ENCODE data around the gene SLC26A1. TPM values are rescaled to one million over a fixed set of nuclear protein-coding genes. Genes with fewer than 3 reads are reported as not detected.

SLC26A1 gene
- total RNA-seq, 1 experiment from 2014 or later: 0.16 TPM

DNA sequence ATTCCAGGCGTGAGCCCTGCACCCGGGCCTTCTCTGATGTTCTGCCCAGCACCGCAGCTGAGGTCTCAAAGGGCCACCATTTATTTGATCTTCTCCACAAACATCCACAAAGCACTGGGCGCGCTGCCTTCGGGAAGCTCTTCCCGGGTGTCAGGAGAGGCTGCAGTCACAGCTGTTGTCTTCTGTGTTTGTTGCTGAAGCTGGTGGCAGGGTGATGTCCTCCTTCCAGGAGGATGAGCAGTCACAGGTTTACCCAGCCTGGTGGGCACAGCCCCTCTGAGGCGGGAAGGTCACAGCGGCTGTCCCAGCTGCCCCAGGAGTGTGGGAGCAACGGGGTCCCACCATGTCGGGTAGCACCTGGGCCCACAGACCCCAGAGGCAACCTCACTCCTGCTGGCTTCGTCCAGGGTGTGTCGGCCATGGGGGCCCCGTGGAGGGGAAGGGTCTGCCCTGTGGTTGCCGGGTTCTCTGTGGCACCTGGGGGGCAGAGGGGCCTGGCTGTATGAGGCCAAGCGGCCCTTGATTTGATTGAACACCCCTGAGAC lies 45.8 kb upstream of the SLC26A1 start:
- DNase-seq (ENCODE audit: unreplicated experiment): no peak
- POLR2A ChIA-PET: interaction anchor here (0.8 to 1.1 kb wide), 2 partner anchors 22 to 29 kb away, joined by 3 to 5 read pairs; no protein-coding TSS in a partner anchor
- CTCF ChIA-PET: interaction anchor here (1.4 kb wide), 1 partner anchor 35 kb away, joined by 5 read pairs; no protein-coding TSS in a partner anchor
- Mint-ChIP-seq H3K27ac (ENCODE audit: low read depth, unreplicated experiment) (no peak overlapping the region), H3K36me3 (ENCODE audit: insufficient read depth, unreplicated experiment) (peaks cover 10% of the 10 kb centered on the region), H3K4me3 (ENCODE audit: unreplicated experiment) (no peak overlapping the region), H3K9me3 (ENCODE audit: unreplicated experiment) (no peaks in the 10 kb centered on the region), H3K4me1 (ENCODE audit: insufficient read depth, unreplicated experiment) (peaks cover 18% of the 10 kb centered on the region), H3K27me3 (ENCODE audit: insufficient read depth, unreplicated experiment) (no peaks in the 10 kb centered on the region)
- intact Hi-C loops (cut with micrococcal nuclease): no loop called here
- TF ChIP-seq, protein P1, sequence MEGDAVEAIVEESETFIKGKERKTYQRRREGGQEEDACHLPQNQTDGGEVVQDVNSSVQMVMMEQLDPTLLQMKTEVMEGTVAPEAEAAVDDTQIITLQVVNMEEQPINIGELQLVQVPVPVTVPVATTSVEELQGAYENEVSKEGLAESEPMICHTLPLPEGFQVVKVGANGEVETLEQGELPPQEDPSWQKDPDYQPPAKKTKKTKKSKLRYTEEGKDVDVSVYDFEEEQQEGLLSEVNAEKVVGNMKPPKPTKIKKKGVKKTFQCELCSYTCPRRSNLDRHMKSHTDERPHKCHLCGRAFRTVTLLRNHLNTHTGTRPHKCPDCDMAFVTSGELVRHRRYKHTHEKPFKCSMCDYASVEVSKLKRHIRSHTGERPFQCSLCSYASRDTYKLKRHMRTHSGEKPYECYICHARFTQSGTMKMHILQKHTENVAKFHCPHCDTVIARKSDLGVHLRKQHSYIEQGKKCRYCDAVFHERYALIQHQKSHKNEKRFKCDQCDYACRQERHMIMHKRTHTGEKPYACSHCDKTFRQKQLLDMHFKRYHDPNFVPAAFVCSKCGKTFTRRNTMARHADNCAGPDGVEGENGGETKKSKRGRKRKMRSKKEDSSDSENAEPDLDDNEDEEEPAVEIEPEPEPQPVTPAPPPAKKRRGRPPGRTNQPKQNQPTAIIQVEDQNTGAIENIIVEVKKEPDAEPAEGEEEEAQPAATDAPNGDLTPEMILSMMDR (IDR thresholded peaks at IDR 0.05; ENCODE audit: unreplicated experiment): no peak
- BruUV-seq (replicated peaks): no TSS peak

DNA sequence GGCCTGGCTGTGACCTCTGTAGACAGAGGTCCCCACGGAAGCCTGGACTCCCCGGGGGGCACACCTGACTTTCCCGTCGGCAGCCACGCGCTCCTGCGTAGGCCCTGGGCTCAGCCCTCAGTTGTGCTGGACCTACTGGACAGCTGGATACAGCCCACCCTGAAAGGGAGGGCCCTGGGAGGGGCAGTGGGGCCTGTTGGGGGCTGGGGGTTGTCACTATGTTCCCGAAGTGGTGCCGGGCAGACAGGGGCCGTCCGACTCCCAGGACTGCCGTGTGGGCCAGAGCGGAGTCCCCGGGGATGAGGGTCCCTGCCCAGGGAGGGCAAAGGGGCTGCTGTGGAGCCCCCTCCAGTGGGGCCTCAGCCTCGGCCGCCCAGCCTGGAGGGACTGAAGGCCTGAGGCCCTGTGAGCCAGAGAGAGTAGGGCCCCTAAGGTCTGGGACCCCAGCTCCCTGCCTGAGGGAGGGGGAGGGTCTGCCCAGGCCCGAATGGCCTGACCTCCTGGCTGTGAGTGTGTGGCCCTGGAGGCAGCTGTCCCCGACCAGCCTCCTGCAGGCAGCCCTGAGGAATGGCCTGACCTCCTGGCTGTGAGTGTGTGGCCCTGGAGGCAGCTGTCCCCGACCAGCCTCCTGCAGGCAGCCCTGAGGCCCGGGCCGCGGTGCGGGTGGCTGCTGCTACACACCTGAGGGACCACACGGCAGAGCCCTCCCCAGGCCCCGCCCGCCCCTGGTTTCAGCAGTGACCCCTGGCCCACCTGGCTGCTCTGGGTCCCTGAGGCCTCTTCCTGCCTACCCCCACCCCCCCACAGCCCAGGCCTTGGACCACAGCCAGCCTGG lies 44.0 kb upstream of the SLC26A1 start:
- no TSS peak for BruUV-seq (replicated peaks)
- Mint-ChIP-seq H3K27ac (ENCODE audit: low read depth, unreplicated experiment) (no peak overlapping the region), H3K36me3 (ENCODE audit: insufficient read depth, unreplicated experiment) (peaks cover 17% of the 10 kb centered on the region), H3K4me3 (ENCODE audit: unreplicated experiment) (no peak overlapping the region), H3K27me3 (ENCODE audit: insufficient read depth, unreplicated experiment) (no peaks in the 10 kb centered on the region), H3K9me3 (ENCODE audit: unreplicated experiment) (no peaks in the 10 kb centered on the region), H3K4me1 (ENCODE audit: insufficient read depth, unreplicated experiment) (peaks cover 12% of the 10 kb centered on the region)
- no peak for DNase-seq (ENCODE audit: unreplicated experiment)
- ChIA-PET POLR2A (no interaction called here), CTCF (no interaction called here)
- TF ChIP-seq, protein P1 (IDR thresholded peaks at IDR 0.05; ENCODE audit: unreplicated experiment): no peak
- intact Hi-C loops (cut with micrococcal nuclease): no loop called here

DNA sequence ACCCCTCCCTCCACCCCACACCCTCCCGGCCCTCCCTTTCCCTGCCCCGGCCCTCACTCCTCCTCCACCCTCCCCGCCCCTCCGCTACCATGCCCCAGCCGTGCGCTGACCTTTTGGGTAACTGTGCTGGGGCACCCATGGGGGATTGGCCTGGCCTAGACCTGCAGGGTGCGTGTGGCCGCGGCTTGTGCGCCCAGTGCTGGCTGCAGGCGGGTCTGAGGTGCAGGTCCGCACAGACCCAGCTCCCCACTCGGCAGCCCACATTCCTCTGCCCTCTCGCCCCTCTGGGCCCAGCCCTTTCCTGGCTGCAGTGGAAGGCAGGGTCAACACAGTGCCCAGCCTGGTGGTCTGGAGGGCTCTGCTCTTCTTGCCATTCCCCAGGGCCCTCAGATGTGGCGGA lies 42.9 kb upstream of the SLC26A1 start:
- no TSS peak for BruUV-seq (replicated peaks)
- H3K4me3 Mint-ChIP-seq (ENCODE audit: unreplicated experiment): no peak overlapping the region
- peaks cover 17% of the 10 kb centered on the region for H3K36me3 Mint-ChIP-seq (ENCODE audit: insufficient read depth, unreplicated experiment)
- no peak overlapping the region for H3K27ac Mint-ChIP-seq (ENCODE audit: low read depth, unreplicated experiment)
- CTCF ChIA-PET: no interaction called here
- no peaks in the 10 kb centered on the region for H3K9me3 Mint-ChIP-seq (ENCODE audit: unreplicated experiment)
- H3K27me3 Mint-ChIP-seq (ENCODE audit: insufficient read depth, unreplicated experiment): no peaks in the 10 kb centered on the region
- POLR2A ChIA-PET: no interaction called here
- TF ChIP-seq, protein P1 (IDR thresholded peaks at IDR 0.05; ENCODE audit: unreplicated experiment): no peak
- H3K4me1 Mint-ChIP-seq (ENCODE audit: insufficient read depth, unreplicated experiment): peaks cover 5% of the 10 kb centered on the region
- intact Hi-C loops (cut with micrococcal nuclease): no loop called here
- DNase-seq (ENCODE audit: unreplicated experiment): no peak

DNA sequence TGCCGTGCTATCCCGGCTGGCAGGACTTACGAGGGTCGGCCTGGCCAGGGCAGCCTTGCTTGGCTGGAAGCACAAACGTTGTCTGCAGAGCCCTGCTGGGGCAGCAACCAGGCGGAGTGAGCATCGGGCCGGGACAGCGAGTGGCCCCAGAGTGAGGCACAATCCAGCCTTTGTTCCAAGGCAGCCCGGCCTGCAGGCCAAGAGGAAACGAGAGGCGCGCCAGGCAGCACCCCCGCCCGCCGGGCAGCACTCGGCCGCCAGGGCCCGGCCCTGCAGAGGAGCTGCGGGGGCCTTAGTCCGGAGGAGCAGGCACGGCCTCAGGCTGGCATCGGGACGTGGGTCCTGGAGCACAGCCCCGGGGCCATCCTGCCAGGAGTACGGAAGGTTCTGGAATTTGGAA lies 42.3 kb upstream of the SLC26A1 start:
- TF ChIP-seq, protein P1 (IDR thresholded peaks at IDR 0.05; ENCODE audit: unreplicated experiment): no peak
- intact Hi-C loops (cut with micrococcal nuclease): no loop called here
- no TSS peak for BruUV-seq (replicated peaks)
- H3K4me3 Mint-ChIP-seq (ENCODE audit: unreplicated experiment): no peak overlapping the region
- ChIA-PET CTCF (no interaction called here), POLR2A (no interaction called here)
- H3K4me1 Mint-ChIP-seq (ENCODE audit: insufficient read depth, unreplicated experiment): peaks cover 5% of the 10 kb centered on the region
- H3K27me3 Mint-ChIP-seq (ENCODE audit: insufficient read depth, unreplicated experiment): no peaks in the 10 kb centered on the region
- H3K9me3 Mint-ChIP-seq (ENCODE audit: unreplicated experiment): no peaks in the 10 kb centered on the region
- peaks cover 17% of the 10 kb centered on the region for H3K36me3 Mint-ChIP-seq (ENCODE audit: insufficient read depth, unreplicated experiment)
- H3K27ac Mint-ChIP-seq (ENCODE audit: low read depth, unreplicated experiment): no peak overlapping the region
- no peak for DNase-seq (ENCODE audit: unreplicated experiment)
